Activated CD4-positive, alpha-beta memory T cell treated with anti-CD3 and anti-CD28 coated beads, Interleukin-2, amount 10 ng/mL, durations not matched to agents 7 days and 5 days (primary cell): ENCODE measurements around the gene ERGIC1. TPM values are rescaled to one million over a fixed set of nuclear protein-coding genes. Genes with fewer than 3 reads are reported as not detected.
A peak's percentile ranks its signal among the peaks of the same experiment; 100 is the strongest.

Experiments
- CTCF ChIA-PET: fragments of 350-600 bp; sonication (Branson Sonifier 250); formaldehyde crosslinking; loops from one replicate; lab custom pipeline; 2021; ENCODE audit warnings: antibody characterized with exemption, inconsistent platforms; lab: Charles Lee
- POLR2A ChIA-PET: fragments of 350-600 bp; sonication (Branson Sonifier 250); formaldehyde crosslinking; loops from one replicate; lab custom pipeline; 2021; ENCODE audit warnings: antibody characterized with exemption; lab: Charles Lee
- DNase-seq: peaks from one replicate; pipeline ENCODE4 v3.0.0-alpha.2; 2020
- H3K27ac Mint-ChIP-seq: one replicate; pipeline ENCODE4 v1.8.0; 2021; ENCODE audit warnings: mild to moderate bottlenecking, mixed read lengths
- H3K27me3 Mint-ChIP-seq: one replicate; pipeline ENCODE4 v1.8.0; 2021; ENCODE audit warnings: mixed read lengths
- H3K36me3 Mint-ChIP-seq: one replicate; pipeline ENCODE4 v1.8.0; 2021; ENCODE audit warnings: low read depth, mixed read lengths
- H3K4me1 Mint-ChIP-seq: one replicate; pipeline ENCODE4 v1.8.0; 2021; ENCODE audit warnings: mixed read lengths
- H3K4me3 Mint-ChIP-seq: one replicate; pipeline ENCODE4 v1.8.0; 2021; ENCODE audit warnings: mild to moderate bottlenecking, mixed read lengths
- H3K9me3 Mint-ChIP-seq: one replicate; pipeline ENCODE4 v1.8.0; 2021; ENCODE audit warnings: mixed read lengths
- total RNA-seq, 2 experiments: library from RNA; stranded (reverse); gene quantifications; one replicate each; pipeline ENCODE4 v1.2.3, GENCODE V29; 2021

The ERGIC1 gene
- total RNA-seq, 2 experiments from 2014 or later, result 36.1 to 37.2 TPM

- no peak overlapping the region for H3K27ac Mint-ChIP-seq
- H3K27me3 Mint-ChIP-seq, result no peaks in the 10 kb centered on the region
- peaks cover 6% of the 10 kb centered on the region for H3K36me3 Mint-ChIP-seq
- CTCF ChIA-PET, result no interaction called here
- DNase-seq, result no peak
- H3K4me3 Mint-ChIP-seq, result no peak overlapping the region
- no peaks in the 10 kb centered on the region for H3K4me1 Mint-ChIP-seq
- POLR2A ChIA-PET, result no interaction called here
- peaks cover 18% of the 10 kb centered on the region for H3K9me3 Mint-ChIP-seq
Measured at GRCh38 chr5:172823840-172824362, 10.2 kb upstream of the ERGIC1 start.

GRCh38 chr5:172825610-172826204, 8.3 kb upstream of the ERGIC1 start:
- ChIA-PET CTCF (no interaction called here), POLR2A (no interaction called here)
- no peak for DNase-seq
- H3K4me1 Mint-ChIP-seq, result peaks cover 4% of the 10 kb centered on the region
- H3K27ac Mint-ChIP-seq, result no peak overlapping the region
- H3K9me3 Mint-ChIP-seq, result peaks cover 18% of the 10 kb centered on the region
- no peaks in the 10 kb centered on the region for H3K27me3 Mint-ChIP-seq
- H3K4me3 Mint-ChIP-seq, result no peak overlapping the region
- H3K36me3 Mint-ChIP-seq, result peaks cover 6% of the 10 kb centered on the region

GRCh38 chr5:172827841-172828240, 6.2 kb upstream of the ERGIC1 start:
- ChIA-PET CTCF (interaction anchor here (0.7 kb wide), 1 partner anchor 20 kb away, joined by 3 read pairs; no protein-coding TSS in a partner anchor), POLR2A (no interaction called here)
- no peak overlapping the region for H3K4me3 Mint-ChIP-seq
- H3K4me1 Mint-ChIP-seq, result peaks cover 9% of the 10 kb centered on the region
- no peaks in the 10 kb centered on the region for H3K27me3 Mint-ChIP-seq
- H3K36me3 Mint-ChIP-seq, result peaks cover 6% of the 10 kb centered on the region
- no peak for DNase-seq
- no peak overlapping the region for H3K27ac Mint-ChIP-seq
- H3K9me3 Mint-ChIP-seq, result peaks cover 18% of the 10 kb centered on the region

GRCh38 chr5:172828911-172829431, 5.1 kb upstream of the ERGIC1 start:
- no peak for DNase-seq
- peaks cover 18% of the 10 kb centered on the region for H3K9me3 Mint-ChIP-seq
- H3K36me3 Mint-ChIP-seq, result peaks cover 6% of the 10 kb centered on the region
- ChIA-PET CTCF (interaction anchor here (0.7 to 1.7 kb wide), 2 partner anchors 10 to 88 kb away, joined by 3 to 5 read pairs; no protein-coding TSS in a partner anchor), POLR2A (no interaction called here)
- H3K27me3 Mint-ChIP-seq, result no peaks in the 10 kb centered on the region
- no peak overlapping the region for H3K27ac Mint-ChIP-seq
- H3K4me3 Mint-ChIP-seq, result no peak overlapping the region
- H3K4me1 Mint-ChIP-seq, result peaks cover 19% of the 10 kb centered on the region

DNA sequence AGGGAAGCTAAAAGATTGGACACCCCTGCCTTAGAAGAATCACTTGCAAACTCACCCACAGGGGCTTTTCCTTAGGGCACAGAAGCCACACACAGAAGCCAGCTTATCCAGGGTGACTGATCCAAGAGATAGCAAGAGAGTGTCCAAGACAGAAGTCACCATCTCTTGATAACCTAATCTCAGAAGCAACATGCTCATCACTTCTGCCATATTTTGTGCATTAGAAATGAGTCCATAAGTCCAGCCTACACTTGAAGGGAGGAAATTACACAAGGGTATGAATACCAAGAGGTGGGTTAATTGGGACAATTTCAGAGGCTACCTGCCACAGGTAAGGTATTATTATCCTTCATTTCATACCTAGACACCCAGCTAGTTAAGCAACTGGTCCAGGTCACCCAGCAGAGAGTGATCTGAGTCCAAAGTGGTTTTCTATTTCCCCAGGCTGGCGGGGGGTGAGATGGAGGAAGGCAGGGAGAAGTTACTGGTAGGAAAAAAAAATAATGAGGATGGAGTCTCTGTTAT, 3.7 kb upstream of the ERGIC1 start:
- Mint-ChIP-seq H3K9me3 (peaks cover 13% of the 10 kb centered on the region), H3K27me3 (no peaks in the 10 kb centered on the region), H3K4me3 (no peak overlapping the region), H3K4me1 (peaks cover 23% of the 10 kb centered on the region), H3K27ac (no peak overlapping the region), H3K36me3 (peaks cover 4% of the 10 kb centered on the region)
- no peak for DNase-seq
- ChIA-PET POLR2A (interaction anchor here (1.7 kb wide), 1 partner anchor 59 kb away, joined by 6 read pairs; the partner anchor contains the start of gene DUSP1), CTCF (interaction anchor here (1.7 kb wide), 1 partner anchor 9 kb away, joined by 5 read pairs; no protein-coding TSS in a partner anchor)

DNA sequence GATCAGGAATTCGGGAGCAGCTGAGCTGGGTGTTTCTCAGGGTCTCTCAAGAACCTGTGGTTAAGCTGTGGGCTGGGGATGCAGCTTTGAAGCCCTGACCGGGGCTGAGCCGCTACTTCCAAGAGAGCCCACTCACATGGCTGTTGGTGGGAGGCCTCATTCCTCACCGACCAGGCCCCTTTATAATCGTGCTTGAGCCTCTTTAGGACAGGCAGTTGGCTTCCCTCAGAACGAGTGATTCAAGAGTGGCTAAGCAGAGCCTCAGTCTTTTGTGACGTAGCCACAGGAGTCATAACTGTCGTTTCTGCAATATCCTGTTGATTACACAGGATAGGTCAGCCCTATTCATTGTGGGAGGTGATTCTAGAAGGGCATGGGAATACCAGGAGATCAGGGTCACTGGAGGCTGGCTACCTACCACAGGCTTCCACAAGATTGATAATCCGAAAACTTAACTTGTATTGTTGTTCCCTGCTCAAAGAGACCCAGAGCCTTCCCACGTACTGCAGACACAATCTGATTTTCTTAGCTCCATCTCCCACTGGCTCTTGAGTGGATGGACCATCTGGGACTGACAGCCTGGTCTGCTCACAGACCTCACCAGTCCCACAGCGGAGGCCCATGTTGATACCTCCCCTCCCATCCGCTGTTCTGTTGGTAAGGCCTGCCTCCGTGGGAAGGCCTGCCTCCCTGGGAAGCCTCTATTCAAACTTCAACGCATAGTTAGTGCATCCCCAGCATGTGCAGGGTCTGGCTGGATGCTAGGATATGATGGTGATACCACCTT, 3.0 kb upstream of the ERGIC1 start:
- H3K4me1 Mint-ChIP-seq, result peaks cover 27% of the 10 kb centered on the region
- no peaks in the 10 kb centered on the region for H3K27me3 Mint-ChIP-seq
- peaks cover 6% of the 10 kb centered on the region for H3K9me3 Mint-ChIP-seq
- H3K4me3 Mint-ChIP-seq, result no peak overlapping the region
- DNase-seq, result no peak
- no peak overlapping the region for H3K27ac Mint-ChIP-seq
- ChIA-PET CTCF (interaction anchor here (0.7 to 1.2 kb wide), 2 partner anchors 44 to 59 kb away, joined by 4 read pairs; no protein-coding TSS in a partner anchor), POLR2A (interaction anchor here (1.7 kb wide), 1 partner anchor 60 kb away, joined by 6 read pairs; the partner anchor contains the start of gene DUSP1)
- H3K36me3 Mint-ChIP-seq, result peaks cover 2% of the 10 kb centered on the region

DNA sequence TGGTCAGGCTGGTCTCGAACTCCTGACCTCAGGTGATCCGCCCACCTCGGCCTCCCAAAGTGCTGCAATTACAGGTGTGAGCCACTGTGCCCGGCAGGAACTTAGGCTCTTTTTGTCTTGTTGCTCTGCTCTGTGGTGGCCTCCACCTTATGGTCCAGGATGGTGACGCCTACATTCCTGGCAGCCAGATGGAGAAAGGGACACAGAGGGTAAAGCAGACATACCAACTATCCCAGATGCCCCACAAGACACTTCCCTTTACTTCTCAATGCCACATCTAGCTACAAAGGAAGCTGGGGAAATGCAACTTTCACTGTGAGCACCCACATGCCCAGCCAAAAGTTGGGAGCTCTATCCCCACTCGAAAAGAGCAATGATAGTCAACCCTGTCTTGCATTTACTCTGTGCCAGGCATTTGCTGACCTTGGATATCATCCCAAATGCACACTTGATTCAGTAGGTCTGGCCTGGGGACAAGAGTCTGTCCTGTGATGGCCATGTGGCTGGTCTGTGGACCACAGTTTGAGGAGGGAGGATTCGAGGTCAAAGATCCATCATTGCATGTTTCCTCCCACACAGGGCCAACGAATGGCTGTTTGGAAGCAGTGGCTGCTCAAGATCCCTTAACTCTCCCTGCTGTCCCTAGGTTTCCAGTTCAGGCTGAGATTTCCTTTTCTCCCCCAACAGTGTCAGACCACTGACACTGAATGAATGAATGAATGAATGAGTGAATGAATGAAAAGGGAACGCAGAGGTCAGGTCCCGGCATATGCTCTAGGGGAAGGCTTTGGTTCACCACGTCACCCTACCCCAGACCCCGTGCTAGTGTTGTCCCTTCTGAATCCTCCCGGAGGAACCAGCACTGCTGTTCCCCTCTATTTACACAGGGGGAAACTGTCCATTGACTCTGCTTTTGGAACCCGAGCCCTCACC, 1.4 kb upstream of the ERGIC1 start:
- Mint-ChIP-seq H3K4me3 (peak overlapping the region; percentile 78), H3K36me3 (no peaks in the 10 kb centered on the region), H3K4me1 (peaks cover 43% of the 10 kb centered on the region), H3K27ac (no peak overlapping the region), H3K9me3 (no peaks in the 10 kb centered on the region), H3K27me3 (no peaks in the 10 kb centered on the region)
- POLR2A ChIA-PET, result no interaction called here
- CTCF ChIA-PET, result interaction anchor here (1.2 to 1.3 kb wide), 2 partner anchors 25 to 60 kb away, joined by 3 to 4 read pairs; no protein-coding TSS in a partner anchor
- DNase-seq, result no peak

GRCh38 chr5:172833372-172833685, 722 bp upstream of the ERGIC1 start:
- CTCF ChIA-PET, result interaction anchor here (1.3 kb wide), 1 partner anchor 26 kb away, joined by 3 read pairs; no protein-coding TSS in a partner anchor
- POLR2A ChIA-PET, result no interaction called here

GRCh38 chr5:172834415-172835289, 601 bp downstream of the ERGIC1 start:
- DNase-seq, result no peak
- ChIA-PET CTCF (interaction anchor here (1.1 kb wide), 1 partner anchor 62 kb away, joined by 7 read pairs; no protein-coding TSS in a partner anchor), POLR2A (interaction anchor here (1.0 to 3.2 kb wide), 3 partner anchors 56 to 70 kb away, joined by 3 to 26 read pairs (median 6); partner anchors contain the start of gene DUSP1)
- Mint-ChIP-seq H3K27ac (no peak overlapping the region), H3K4me1 (peaks cover 46% of the 10 kb centered on the region), H3K9me3 (no peaks in the 10 kb centered on the region), H3K27me3 (no peaks in the 10 kb centered on the region), H3K4me3 (peak overlapping the region; percentile 78), H3K36me3 (no peaks in the 10 kb centered on the region)

More at GRCh38 chr5:172833372-172833685, 722 bp upstream of the ERGIC1 start:
- no peak for DNase-seq
- no peak overlapping the region for H3K27ac Mint-ChIP-seq
- no peaks in the 10 kb centered on the region for H3K27me3 Mint-ChIP-seq
- peak overlapping the region; percentile 78 for H3K4me3 Mint-ChIP-seq
- peaks cover 46% of the 10 kb centered on the region for H3K4me1 Mint-ChIP-seq
- H3K36me3 Mint-ChIP-seq, result no peaks in the 10 kb centered on the region
- no peaks in the 10 kb centered on the region for H3K9me3 Mint-ChIP-seq

DNA sequence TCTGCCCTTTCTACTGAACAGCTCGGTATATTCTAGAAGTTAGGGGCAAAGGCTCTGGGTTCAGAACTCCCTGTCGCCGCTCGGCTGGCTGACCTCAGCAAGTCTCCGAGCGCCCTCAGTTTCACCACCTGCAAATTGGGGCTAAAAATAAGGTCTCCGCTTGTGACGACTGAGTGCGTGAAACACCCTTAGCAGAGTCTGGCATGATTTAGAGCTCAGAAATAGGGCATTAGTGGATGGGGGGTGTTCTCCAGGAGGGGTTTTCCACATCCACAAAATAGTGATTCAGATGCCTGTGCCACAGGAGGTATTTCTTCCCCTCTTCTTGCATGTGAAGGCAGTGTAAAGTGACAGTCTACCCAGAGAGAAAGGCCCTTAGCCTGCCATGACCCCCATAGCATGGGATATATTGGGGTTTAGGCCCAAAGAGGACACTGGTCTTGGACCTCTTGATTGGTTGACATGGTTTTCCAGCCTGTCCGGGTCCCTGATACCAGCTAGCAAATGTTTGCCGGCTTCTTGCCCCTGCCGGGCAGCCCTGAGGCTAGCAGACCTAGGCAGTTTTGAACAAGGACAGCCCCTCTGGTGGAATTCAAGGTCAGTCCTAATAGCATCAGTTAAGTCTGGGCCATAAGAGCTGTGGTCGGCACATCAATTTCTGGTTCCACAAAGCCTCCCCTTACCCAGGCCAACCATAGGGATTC, 1.4 kb downstream of the ERGIC1 start:
- no peak for DNase-seq
- Mint-ChIP-seq H3K4me3 (peak overlapping the region; percentile 78), H3K27ac (no peak overlapping the region), H3K27me3 (no peaks in the 10 kb centered on the region), H3K36me3 (no peaks in the 10 kb centered on the region), H3K9me3 (no peaks in the 10 kb centered on the region), H3K4me1 (peaks cover 44% of the 10 kb centered on the region)
- ChIA-PET POLR2A (interaction anchor here (0.7 to 3.2 kb wide), 4 partner anchors 57 to 148 kb away, joined by 3 to 26 read pairs (median 4); partner anchors contain the start of genes ATP6V0E1 and DUSP1), CTCF (interaction anchor here (1.1 kb wide), 1 partner anchor 63 kb away, joined by 7 read pairs; no protein-coding TSS in a partner anchor)
